ENCODE measurements around the gene ASIC1.

ASIC1 gene

DNA sequence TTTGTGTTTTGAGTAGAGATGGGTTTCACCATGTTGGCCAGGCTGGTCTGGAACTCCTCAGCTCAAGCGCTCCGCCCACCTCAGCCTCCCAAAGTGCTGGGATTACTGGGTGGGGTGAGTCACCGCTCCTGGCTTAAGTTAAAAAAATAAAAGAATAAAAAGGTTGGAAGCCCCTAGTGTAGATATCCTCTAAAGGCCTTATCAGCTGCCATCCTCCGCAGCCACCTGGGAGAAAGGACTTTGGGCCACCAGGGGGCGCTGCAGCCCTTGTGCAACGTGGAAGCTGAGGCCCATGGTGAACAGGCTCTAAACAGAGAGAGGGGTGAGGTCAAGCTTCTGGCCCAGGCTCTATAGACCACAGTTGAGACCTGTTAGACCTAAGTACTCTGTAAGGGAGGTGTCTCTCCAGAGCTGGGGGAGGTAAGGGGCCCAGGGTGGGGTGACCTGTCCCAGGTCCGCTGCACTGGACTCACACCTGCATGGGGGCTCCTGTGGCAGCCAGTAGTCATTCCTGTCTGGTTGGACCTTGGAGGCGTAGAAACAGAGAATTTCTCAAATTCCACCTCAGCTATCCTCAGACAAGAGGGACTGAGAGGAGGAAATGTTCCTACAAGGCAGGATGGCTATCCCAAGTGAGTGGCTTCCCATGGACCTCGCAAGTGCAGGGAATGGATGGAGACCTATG, 18.1 kb upstream of the ASIC1 start:
- intact Hi-C loops (cut with DNase I) = loop anchor here (1.0 kb wide), 2 partner anchors 17 to 31 kb away; no protein-coding TSS in a partner anchor
- peak; percentile 66 to 97 (median 88) for DNase-seq

DNA sequence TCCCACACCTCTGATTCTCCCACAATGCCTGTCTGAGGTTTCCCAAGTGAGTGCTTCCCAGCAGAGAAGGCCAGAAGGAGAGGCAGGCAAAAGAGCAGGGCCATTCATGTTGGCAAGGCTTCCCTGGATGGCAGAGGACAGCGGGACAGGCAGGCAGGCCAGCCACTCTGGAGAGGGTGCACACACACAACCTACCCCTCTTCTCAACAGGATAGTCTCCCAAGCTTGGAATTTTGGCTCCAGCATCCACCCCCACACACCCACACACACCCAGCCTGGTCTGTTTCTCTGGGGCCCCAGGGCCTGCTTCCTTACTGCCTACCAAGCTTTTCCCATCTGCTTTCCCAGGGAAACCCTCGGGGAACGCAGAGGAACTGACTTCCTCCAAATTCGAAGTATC, 16.7 kb upstream of the ASIC1 start:
- peak in 1 of 10 donors; percentile 28 for DNase-seq
- intact Hi-C loops (cut with DNase I) = no loop called here

DNA sequence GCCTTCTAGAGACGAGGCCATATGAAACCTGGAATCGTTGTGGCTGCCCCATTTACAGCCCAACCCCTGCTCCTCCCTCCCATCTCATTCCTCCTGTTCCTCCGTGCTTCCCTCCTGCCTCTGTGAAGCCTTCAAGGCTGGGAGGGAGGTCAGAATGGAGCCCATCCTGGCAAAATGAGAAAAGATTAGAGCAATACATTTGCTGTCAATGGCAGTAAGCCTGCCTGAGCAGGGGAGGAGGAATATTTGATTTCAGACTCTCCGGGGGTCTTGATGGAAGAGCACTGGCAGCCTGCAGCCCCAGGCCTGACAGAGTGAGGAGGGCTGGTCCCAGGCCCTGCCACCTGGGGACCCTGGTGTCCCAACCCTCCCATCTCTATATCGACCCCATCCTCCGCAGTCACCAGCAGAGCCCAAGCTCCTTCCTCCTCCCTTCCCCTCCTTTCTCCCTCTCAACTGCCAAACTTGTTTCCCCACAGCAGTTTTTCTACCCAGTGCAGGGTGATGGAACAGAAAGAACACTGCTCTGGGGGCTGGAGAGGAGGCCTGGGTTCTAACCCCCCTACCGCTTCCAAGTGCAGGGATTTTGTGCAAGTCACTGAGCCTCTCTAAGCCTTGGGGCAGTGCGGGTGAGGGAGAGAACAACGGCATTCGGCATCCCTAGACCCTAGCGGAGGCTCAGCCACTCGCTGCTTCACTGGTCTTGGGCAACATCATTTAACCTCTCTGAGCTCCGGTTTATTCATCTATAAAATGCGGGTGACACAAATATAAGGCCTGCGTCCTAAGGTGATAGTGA, 16.1 kb upstream of the ASIC1 start:
- no peak for DNase-seq
- intact Hi-C loops (cut with DNase I) = no loop called here

DNA sequence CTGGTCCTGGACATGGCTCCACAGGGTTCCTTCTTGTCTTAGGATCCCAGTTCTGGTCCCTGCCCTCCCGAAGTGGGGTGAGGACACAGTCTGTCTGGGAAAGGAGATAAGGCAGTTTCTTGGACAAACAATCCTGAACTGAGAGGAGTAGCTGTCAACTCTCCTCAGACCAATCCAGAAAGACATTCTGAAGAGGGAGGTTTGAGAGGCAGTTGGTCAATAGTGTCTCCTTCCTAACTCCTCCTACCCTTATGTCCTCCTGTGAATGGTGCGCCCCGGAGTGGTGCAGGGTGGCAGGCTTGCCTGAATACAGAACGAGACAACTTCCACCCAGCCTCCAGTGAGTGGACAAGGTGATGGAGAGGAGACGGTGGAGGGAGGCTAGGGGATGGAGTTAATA, 15.4 kb upstream of the ASIC1 start:
- DNase-seq = no peak

DNA sequence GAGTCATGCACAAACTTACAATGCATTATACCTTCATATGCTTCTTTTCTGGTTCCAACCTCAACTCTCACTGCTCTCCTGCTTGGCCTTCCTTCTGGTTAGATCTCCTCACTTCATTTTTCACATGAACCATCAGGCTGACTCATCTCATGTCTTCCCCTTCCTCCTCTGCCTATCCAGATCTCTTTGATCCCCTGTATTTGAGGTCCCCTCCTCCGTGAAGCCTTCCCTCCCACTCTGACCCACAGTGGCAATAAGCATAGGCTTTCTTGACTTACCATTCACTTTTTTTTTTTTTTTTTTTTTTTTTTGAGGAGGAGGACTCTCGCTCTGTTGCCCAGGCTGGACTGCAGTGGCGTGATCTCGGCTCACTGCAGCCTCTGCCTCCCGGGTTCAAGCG, 14.7 kb upstream of the ASIC1 start:
- intact Hi-C loops (cut with DNase I) = no loop called here
- DNase-seq = no peak

More for the DNA sequence above, 15.4 kb upstream of the ASIC1 start:
- intact Hi-C loops (cut with DNase I) = no loop called here

DNA sequence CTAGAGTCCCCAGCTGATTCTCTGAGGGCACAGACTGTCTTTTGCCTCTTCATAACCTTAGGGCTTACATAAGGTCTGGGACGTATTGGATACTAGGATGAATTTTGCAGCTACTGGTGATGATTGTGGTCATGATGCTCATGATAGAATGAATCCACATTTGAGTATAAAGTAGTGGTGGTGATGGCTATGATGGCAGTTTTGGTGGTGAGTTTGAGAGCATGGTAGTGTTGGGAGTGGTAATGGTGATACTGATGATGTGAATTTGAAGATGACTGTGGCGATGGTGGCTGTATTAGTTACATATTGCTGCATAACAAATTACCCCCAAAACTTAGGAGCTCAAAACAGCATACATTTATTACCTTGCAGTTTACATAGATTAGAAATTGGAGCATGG, 14.1 kb upstream of the ASIC1 start:
- intact Hi-C loops (cut with DNase I) = no loop called here
- no peak for DNase-seq

DNA sequence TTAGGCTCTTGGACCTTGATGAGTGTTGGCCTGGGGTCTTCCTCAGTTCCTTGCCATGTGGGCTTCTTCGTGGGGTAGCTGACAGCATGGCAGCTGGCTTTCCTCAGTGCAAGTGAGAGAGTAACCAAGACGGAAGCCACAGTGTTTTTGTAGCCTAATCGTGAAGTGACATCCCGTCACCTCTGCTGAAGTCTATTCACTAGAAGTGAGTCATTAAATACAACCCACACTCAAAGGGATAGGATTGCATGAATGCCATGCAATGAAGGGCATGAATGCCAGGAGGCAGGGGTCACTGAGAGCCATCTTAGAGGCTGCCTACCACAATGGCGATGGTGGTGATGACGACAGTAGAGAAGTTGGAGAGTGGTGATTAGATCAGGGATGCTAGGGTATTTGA, 13.5 kb upstream of the ASIC1 start:
- DNase-seq = no peak
- intact Hi-C loops (cut with DNase I) = no loop called here

DNA sequence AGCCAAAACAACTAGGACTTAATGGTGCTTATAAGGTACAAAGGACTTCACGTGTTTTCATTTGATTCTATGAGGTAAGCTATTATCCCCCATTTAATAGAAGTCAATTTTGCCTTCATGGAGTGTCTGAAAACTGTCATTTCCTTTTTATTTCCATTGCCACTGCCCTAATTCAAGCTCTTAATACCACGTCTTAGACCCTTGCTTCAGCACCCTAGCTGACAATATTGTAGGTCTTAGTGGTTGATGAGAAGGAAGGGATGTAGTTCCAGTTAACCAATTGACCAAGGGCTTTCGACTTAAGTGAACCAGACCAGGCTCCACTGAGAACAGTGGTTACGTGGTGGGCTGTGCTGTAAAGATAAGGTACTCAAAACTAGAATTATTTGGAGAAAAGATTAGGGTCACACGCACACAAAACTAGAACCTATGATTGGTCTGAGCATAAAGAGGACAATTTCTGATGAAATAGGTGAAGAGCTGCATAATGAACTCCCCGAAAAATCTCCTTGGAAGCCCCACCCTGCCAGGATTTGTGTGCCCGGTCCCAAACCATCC, 9.6 kb upstream of the ASIC1 start:
- DNase-seq = peak in 1 of 10 donors; percentile 7
- intact Hi-C loops (cut with DNase I) = no loop called here

DNA sequence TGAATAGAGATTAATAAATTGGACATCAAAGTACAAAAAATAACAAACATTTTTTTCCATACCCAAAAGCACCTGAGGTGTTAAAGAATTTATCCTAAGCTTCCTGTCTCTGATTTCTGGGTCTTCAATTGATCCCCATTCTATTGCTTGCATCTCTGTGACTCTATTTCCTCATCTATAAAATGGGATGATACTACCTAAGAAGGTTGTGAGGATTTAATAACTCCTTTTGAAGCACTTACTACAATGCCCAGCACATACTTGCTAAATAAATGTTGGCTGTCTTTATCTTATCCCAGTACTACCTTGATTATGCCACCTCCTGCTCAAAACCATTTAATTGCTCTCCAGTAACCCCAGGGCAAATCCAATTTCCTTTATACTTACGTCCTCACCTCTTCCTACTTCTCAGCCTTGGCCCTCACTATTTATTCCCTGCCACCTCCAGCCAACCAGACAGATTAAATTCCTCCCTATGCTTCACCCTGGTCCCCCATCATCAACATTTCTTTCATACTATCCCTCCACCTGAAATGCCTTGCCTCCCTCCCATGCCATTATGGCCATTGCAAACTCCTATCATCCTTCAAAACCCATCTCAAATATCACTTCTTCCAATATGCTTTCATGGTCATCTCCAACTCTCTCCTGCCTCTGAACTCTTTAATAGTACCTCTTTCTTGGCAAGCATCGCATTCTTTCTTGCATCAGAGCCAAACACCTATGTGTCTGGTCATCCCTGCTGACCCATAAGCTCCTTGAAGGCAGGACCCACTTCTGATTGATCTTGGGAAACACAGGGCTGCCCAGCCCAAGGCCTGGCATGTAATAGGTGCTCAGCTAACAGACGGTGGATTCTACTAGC, 7.9 kb upstream of the ASIC1 start:
- DNase-seq = peak in 1 of 10 donors; percentile 1
- intact Hi-C loops (cut with DNase I) = no loop called here

DNA sequence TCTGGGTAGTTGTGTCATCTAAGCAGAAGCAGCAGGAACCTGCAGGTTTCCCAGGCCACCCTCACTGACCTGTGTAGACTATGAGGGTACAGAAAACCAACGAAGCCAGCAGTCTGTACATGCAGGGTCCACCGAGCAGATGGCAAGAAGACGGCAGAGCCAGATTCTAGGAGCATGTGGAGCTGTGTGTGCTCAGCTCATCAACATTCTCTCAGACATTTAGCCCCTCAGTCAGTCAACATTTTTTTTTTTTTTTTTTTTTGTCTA, 7.3 kb upstream of the ASIC1 start:
- DNase-seq = peak in 2 of 10 donors; percentile 24 to 55
- intact Hi-C loops (cut with DNase I) = no loop called here

DNA sequence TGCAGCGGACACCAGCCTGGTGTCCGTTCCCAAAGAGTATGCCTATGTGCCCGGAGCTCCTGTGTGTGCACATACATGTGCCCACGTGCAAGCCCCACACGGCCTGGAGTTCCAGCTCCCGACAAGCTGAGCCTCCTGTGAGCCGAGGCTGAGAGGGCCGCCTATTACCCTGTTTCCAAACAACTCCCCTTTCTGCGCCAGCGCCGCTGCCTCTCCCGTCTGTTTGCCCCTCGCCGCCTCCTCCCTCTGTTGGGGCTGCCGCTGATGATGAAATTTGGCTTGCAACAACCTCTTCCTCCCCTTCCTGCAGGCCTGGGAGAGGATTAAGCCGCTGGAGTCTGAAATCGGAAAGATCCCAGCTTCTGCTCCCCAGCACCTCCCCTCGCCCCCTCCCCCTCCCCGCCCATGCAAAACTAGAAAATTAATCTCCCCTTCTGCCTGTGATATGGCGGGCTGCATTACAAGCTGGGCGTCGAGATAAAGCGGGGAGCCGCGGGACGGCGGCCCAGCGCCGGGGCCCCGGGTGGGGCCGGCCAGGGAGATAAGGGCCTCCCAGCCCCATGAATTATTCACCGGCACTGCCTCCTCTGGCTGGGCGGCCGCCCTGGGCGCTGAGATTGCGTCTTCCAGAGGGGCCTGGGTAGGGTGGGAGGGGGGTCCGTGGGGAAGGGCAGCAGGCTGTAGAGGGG, 6.8 kb upstream of the ASIC1 start:
- intact Hi-C loops (cut with DNase I) = no loop called here
- peak in 5 of 10 donors; percentile 28 to 87 (median 82) for DNase-seq

DNA sequence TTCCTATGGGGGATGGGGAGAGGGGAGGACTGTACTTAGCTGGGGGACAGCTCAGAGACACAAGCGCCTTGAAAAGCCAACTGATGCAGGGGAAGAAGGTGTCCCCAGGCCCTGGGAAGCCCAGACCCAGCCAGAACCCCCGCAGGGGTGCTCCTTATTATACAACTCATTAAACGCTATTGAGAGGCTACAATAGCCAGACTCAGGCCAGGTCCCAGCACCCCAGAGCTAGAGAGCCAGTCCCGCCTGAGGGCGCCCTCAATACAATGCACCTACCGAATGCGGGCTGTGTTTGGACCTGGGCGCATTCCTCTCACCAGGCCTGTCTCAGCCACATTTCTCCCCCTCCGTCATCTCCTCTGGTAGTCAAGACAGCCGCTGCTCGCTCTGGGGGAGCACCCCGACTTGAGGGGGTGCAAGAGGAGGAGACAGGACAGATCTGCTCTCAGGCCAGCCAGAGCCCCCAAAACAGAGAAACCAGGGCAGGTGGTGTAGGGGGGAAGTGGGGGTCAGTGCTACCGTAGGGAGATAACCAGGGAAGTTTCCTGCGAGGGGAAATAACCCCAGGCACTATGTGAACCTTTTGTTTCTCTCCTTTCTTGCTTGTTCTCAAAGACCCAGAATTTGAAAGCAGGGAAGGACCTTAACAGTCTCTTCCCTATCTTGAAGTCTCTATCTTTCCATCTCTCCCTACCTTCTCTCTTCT, 6.1 kb upstream of the ASIC1 start:
- peak in 2 of 10 donors; percentile 35 to 50 for DNase-seq
- intact Hi-C loops (cut with DNase I) = no loop called here

DNA sequence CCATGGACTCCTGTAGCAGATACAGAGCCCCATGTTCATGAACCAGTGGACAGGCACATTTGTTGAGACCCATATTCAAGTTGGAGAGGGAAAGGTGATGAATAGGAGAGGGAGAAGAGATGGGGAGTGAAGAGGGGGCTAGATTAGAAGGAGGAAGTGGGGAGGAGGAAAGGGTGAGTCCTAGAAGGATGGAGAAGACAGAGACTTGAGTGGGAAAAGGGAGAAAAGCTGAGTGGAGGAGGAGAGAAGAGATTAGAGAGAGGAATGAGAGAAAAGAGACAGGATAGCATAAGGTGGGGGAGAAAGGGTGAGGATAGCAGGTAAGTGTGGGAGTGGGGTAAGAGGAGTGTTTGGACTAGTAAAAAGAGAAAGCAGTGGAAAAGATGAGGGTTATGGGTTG, 4.9 kb upstream of the ASIC1 start:
- DNase-seq = no peak
- intact Hi-C loops (cut with DNase I) = no loop called here

DNA sequence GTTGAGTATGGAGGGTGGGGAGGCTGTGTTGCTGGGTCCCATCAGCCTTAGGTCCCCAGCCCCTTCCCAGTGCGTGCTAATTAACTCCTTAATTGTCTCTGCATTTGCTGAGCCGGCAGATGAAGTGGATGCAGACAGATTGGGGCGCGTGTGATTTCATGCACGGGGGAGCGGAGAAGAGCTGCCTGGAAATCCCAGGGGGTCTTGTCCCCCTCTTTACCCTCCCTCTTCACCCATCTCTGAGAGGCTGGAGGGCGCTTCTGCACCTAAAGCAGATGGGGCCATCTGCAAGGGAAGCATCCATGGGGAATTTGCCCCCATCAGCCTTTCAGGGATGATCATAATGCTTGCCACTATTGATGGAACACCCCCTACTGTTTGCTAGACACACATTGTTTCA, 4.4 kb upstream of the ASIC1 start:
- intact Hi-C loops (cut with DNase I) = no loop called here
- DNase-seq = peak in 3 of 10 donors; percentile 23 to 46 (median 25)

DNA sequence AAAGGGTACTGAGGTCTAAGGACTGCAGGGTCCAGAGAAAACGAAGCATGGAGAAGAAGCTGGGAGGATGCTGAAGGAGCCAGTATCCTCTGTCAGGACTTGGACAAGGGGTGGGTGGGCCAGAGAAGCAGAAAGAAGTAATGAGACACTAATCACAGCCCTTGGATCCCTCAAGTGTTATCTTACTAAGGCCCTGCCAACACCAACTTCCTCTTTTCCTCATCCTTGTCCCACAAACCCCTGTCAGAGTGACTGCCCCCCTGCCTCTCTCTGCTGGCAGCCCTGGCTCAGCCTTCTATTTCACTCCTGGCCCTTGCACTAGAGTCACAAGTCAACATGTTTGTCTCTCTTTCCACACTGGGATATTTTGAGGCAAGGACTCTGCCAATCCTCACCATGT, 3.8 kb upstream of the ASIC1 start:
- peak in 3 of 10 donors; percentile 20 to 61 (median 26) for DNase-seq
- intact Hi-C loops (cut with DNase I) = no loop called here

DNA sequence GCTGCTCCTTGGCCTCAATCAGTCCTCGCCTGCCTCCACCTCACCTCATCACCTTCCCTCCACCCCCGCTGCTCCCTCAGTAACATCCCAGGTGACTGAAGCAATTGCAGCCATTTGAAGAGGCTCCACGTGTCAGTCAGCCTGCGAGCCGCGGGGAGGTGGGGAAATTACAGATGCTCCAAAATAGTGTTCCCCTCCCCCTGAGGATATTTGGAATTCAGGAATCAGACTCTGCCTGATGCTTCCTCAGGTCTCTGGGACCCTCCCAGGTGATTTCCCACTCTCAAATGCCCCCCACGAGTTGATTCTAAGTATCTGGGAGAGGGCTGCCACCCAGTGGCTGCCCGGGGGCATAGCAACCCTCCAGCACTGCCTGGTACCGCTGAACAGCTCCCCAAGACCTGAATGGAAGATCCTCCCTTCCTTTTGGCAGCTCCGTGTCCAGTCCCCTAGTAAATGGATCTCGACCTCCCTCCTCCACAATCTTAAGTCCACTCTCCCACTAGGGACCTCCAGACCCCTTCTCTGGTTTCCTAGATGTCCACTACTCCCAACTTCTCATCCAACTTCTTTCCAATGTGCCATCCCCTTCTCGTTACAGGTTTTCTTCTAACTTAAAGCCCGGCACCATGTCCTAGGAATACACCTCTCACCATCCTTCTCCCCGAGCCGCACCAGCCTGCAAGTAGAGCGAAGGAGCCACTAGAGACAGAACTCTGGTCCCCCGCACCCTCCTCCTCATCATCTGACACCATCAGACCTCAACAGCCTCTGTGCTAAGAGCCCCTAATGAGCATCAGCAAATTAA, 1.4 kb upstream of the ASIC1 start:
- peak in 8 of 10 donors; percentile 43 to 93 (median 60) for DNase-seq
- intact Hi-C loops (cut with DNase I) = loop anchor here (1.0 to 5.0 kb wide), 4 partner anchors 17 to 89 kb away; no protein-coding TSS in a partner anchor

DNA sequence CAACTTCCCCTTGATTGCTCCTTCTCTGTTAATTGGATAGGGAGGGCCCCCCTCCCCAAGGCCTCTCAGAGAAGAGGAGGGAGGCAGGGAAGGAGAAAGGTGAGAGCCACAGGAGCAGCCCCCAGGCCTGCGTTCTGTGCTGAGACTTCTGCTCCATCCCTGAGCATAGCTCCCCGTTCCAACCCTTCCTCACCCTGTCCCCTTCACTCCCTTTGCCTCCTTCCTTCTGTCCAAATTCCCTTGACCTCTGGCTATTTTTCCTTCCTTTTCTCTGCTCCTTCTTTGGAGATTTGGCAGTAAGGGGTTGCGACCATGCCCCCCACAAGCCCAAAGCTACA, 788 bp upstream of the ASIC1 start:
- DNase-seq = peak in 1 of 10 donors; percentile 69

DNA sequence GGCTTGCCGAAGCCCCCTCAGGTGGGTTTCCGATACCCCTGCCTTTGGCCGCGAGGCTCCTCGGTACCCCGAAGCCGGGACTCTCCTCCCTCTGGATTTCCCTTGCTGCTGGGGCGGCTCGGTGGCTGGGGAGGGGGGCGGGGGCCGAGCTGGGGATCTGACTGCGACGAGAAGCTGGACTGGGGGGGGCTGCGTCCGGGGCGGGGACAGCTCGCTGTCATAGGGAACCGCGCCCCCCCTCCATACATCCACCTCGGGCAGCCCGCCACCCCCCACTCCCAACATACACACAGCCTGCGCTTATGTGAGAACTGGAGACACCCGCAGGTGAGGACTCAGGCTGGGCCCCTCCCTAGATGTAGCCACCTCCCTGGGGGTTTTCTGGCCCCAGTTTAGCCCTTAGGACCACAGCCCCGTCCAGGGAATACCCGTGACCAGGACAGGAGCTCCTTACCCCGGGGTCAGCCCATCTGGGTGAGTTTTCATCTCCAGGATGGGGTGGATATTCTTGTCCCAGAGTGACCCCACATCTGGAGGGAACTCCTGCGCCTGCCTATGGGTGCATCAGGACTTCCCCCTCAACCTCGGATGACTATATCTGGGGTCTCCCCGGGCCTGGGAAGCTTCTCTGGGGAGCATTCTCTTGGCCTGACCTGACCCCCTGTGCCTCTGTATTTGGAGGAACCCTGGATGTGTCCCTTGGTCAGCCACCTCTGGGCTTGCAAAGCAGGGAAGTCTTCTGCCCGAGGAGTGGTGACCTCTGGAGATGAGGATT, 687 bp downstream of the ASIC1 start:
- intact Hi-C loops (cut with DNase I) = loop anchor here (2.0 to 5.0 kb wide), 2 partner anchors 36 to 83 kb away; no protein-coding TSS in a partner anchor
- DNase-seq = peak in 2 of 10 donors; percentile 79 to 85

More for the DNA sequence above, 788 bp upstream of the ASIC1 start:
- intact Hi-C loops (cut with DNase I) = loop anchor here (1.0 to 5.0 kb wide), 4 partner anchors 17 to 89 kb away; no protein-coding TSS in a partner anchor
